Glutamatergic neuron (in vitro differentiated cells): Measurements from ENCODE around the gene ADD3. TPM values are rescaled to one million over a fixed set of nuclear protein-coding genes. Genes with fewer than 3 reads are reported as not detected.
A peak's percentile ranks its signal among the peaks of the same experiment; 100 is the strongest.

Experiments used
- DNase-seq: peaks from one replicate; pipeline ENCODE4 v3.0.0; 2022
- H3K27ac Mint-ChIP-seq: one replicate; pipeline ENCODE4 v1.8.0; 2020; ENCODE audit warnings: mild to moderate bottlenecking, mixed read lengths, inconsistent platforms; ENCODE audit not compliant: unreplicated experiment
- H3K27me3 Mint-ChIP-seq: one replicate; pipeline ENCODE4 v1.8.0; 2020; ENCODE audit warnings: mild to moderate bottlenecking, moderate library complexity, mixed read lengths, inconsistent platforms; ENCODE audit not compliant: unreplicated experiment
- H3K36me3 Mint-ChIP-seq: one replicate; pipeline ENCODE4 v1.8.0; 2020; ENCODE audit warnings: mild to moderate bottlenecking, mixed read lengths, inconsistent platforms; ENCODE audit not compliant: unreplicated experiment
- H3K4me1 Mint-ChIP-seq: one replicate; pipeline ENCODE4 v1.8.0; 2020; ENCODE audit warnings: mild to moderate bottlenecking, low read depth, mixed read lengths, inconsistent platforms; ENCODE audit not compliant: unreplicated experiment
- H3K4me3 Mint-ChIP-seq: one replicate; pipeline ENCODE4 v1.8.0; 2020; ENCODE audit warnings: mild to moderate bottlenecking, mixed read lengths, inconsistent platforms; ENCODE audit not compliant: unreplicated experiment
- H3K9me3 Mint-ChIP-seq: one replicate; pipeline ENCODE4 v1.8.0; 2020; ENCODE audit warnings: mild to moderate bottlenecking, moderate library complexity, mixed read lengths, inconsistent platforms; ENCODE audit not compliant: unreplicated experiment
- total RNA-seq: library from RNA; stranded (reverse); fragmentation: NEBNext Ultra II Directional; extraction: Animal tissue kit (Norgen Biotek cat#: 25700); gene quantifications from one replicate; pipeline ENCODE4 v1.2.1, GENCODE V29; 2021; ENCODE audit not compliant: unreplicated experiment
- TF ChIP-seq, protein P1 (sequence below): fragments of 200-600 bp; sonication (generic); IDR thresholded peaks from one replicate; pipeline ENCODE4 v1.5.0; 2021; ENCODE audit not compliant: partially characterized antibody, unreplicated experiment

ADD3 gene
- total RNA-seq, 1 donor from 2014 or later, result 22.8 TPM

DNA sequence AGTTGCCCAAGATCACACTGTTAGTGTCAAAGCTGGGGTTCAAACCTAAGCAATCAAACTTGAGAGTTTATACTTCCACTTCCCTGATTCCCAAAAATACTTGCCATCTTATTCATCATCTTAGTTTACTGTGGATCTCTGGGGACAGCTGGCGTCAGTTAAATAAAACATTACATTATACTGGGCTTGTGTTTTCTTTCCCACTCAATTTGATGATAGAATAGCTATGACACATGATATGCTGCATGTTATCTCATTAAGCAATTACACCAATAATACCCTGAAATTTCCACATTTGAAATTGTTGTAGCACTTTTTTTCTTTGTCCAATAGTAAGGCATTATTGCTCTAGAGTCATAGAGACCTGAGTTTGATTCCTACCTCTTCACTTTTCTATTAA lies 136.7 kb downstream of the ADD3 start:
- DNase-seq, result no peak
- Mint-ChIP-seq H3K36me3 (no peaks in the 10 kb centered on the region), H3K27ac (no peak overlapping the region), H3K27me3 (no peaks in the 10 kb centered on the region), H3K4me3 (no peak overlapping the region), H3K9me3 (peaks cover 2% of the 10 kb centered on the region), H3K4me1 (peaks cover 5% of the 10 kb centered on the region)
- TF ChIP-seq, protein P1, sequence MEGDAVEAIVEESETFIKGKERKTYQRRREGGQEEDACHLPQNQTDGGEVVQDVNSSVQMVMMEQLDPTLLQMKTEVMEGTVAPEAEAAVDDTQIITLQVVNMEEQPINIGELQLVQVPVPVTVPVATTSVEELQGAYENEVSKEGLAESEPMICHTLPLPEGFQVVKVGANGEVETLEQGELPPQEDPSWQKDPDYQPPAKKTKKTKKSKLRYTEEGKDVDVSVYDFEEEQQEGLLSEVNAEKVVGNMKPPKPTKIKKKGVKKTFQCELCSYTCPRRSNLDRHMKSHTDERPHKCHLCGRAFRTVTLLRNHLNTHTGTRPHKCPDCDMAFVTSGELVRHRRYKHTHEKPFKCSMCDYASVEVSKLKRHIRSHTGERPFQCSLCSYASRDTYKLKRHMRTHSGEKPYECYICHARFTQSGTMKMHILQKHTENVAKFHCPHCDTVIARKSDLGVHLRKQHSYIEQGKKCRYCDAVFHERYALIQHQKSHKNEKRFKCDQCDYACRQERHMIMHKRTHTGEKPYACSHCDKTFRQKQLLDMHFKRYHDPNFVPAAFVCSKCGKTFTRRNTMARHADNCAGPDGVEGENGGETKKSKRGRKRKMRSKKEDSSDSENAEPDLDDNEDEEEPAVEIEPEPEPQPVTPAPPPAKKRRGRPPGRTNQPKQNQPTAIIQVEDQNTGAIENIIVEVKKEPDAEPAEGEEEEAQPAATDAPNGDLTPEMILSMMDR, result no peak

GRCh38 chr10:110147961-110148360 lies 140.2 kb downstream of the ADD3 start:
- Mint-ChIP-seq H3K9me3 (peaks cover 2% of the 10 kb centered on the region), H3K27me3 (peaks cover 1% of the 10 kb centered on the region), H3K36me3 (no peaks in the 10 kb centered on the region), H3K27ac (peak overlapping the region; percentile 12), H3K4me1 (peaks cover 12% of the 10 kb centered on the region), H3K4me3 (no peak overlapping the region)
- no peak for DNase-seq
- TF ChIP-seq, protein P1, result no peak

DNA sequence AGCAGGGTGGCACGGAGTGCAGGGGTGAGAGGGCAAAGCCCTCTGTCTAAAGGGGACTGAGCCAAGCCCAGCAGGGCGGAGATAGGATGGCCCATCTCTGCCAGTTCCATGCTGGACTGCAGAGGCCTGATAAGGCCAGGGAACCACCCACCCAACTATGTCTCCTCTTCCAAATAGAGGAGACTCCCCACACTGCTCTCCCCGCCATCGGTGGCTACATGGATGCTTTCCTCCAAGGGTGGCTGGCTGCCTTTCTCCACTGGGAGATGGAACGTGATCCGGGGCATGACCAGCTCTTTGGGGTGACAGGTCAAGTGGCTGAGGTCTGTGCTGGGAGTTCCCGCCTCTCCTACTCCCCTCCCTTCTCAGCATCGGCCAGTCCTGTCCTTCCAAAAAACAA lies 141.5 kb downstream of the ADD3 start:
- Mint-ChIP-seq H3K9me3 (peaks cover 2% of the 10 kb centered on the region), H3K4me1 (peaks cover 18% of the 10 kb centered on the region), H3K27ac (no peak overlapping the region), H3K36me3 (no peaks in the 10 kb centered on the region), H3K27me3 (peaks cover 7% of the 10 kb centered on the region), H3K4me3 (no peak overlapping the region)
- no peak for DNase-seq
- TF ChIP-seq, protein P1, result no peak

DNA sequence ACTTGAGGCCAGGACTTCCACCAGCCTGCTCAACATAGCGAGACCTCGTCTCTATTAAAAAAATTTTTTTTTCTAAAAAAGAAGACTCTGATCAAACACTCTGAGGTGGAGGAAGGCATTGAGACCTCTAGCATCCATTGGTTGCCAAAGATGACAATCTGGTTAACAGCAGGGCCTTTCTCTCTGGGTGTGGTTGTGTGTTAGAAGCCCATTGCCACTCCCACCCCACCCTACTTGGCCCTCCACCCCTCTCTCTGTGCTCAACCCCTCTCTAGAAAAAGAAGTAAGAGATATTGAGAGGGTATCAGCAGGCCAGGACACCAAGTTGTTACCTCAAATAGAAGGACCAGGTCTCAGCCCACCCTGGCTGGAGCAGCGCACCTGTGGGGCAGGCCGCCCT lies 142.3 kb downstream of the ADD3 start:
- peaks cover 7% of the 10 kb centered on the region for H3K27me3 Mint-ChIP-seq

DNA sequence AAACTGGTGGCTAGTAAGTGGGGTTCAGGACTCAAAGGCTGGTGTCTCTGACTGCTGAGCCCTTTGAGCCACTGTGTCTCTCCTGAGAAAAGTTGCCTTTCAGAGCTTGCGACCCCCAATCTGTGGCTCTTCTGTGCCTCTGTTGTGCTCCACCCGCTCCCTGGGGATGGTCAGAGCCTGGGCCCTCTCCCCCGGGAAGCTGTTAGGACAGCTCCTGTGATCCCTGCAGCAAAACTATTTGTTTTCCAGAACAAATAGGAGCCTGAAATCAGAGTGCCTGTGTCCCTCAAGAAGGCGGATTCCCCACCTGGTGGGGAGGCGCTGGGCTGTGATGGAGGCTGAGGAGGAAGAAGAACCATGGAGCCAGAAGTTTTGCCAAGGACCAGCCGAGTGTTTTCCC lies 143.2 kb downstream of the ADD3 start:
- Mint-ChIP-seq H3K4me3 (no peak overlapping the region), H3K4me1 (peaks cover 20% of the 10 kb centered on the region), H3K36me3 (no peaks in the 10 kb centered on the region), H3K9me3 (peaks cover 2% of the 10 kb centered on the region), H3K27me3 (peaks cover 7% of the 10 kb centered on the region), H3K27ac (no peak overlapping the region)
- DNase-seq, result no peak
- TF ChIP-seq, protein P1, result no peak

More for the DNA sequence above, 142.3 kb downstream of the ADD3 start:
- DNase-seq, result no peak
- Mint-ChIP-seq H3K36me3 (no peaks in the 10 kb centered on the region), H3K4me3 (no peak overlapping the region), H3K4me1 (peaks cover 18% of the 10 kb centered on the region), H3K27ac (no peak overlapping the region), H3K9me3 (peaks cover 2% of the 10 kb centered on the region)
- TF ChIP-seq, protein P1, result no peak
